ENCODE data around the gene AQP10. TPM values are rescaled to one million over a fixed set of nuclear protein-coding genes. Genes with fewer than 3 reads are reported as not detected.
"Not testable (repeated sequence)": the region's sequence is repeated elsewhere in the genome, so short reads cannot be mapped to it uniquely, and the experiment has no call there.

AQP10 gene
- total RNA-seq, 2 experiments from 2014 or later = not detected

GRCh38 chr1:154334079-154335024, 13.5 kb downstream of the AQP10 start:
- intact Hi-C loops (cut with micrococcal nuclease) = loop anchor here (1.0 to 10.0 kb wide), 4 partner anchors 10 to 670 kb away; partner anchors contain the start of genes HAX1 and ZBTB7B
- no peaks in the 10 kb centered on the region for H3K9me3 Mint-ChIP-seq
- peak overlapping the region; percentile 79 for H3K27ac Mint-ChIP-seq
- DNase-seq = no peak
- CTCF ChIA-PET = interaction anchor here (0.5 to 8.1 kb wide), 63 partner anchors 9 to 840 kb away, joined by 3 to 177 read pairs (median 5); partner anchors contain the start of genes AQP10, ATP8B2, HAX1 and TPM3
- H3K36me3 Mint-ChIP-seq = peaks cover 45% of the 10 kb centered on the region
- H3K4me3 Mint-ChIP-seq = no peak overlapping the region
- peaks cover 66% of the 10 kb centered on the region for H3K4me1 Mint-ChIP-seq (ENCODE audit: low read depth)
- no peaks in the 10 kb centered on the region for H3K27me3 Mint-ChIP-seq
- POLR2A ChIA-PET = interaction anchor here (1.1 to 2.2 kb wide), 4 partner anchors 8 to 344 kb away, joined by 3 to 12 read pairs (median 6); partner anchors contain the start of genes ATP8B2 and RPS27

DNA sequence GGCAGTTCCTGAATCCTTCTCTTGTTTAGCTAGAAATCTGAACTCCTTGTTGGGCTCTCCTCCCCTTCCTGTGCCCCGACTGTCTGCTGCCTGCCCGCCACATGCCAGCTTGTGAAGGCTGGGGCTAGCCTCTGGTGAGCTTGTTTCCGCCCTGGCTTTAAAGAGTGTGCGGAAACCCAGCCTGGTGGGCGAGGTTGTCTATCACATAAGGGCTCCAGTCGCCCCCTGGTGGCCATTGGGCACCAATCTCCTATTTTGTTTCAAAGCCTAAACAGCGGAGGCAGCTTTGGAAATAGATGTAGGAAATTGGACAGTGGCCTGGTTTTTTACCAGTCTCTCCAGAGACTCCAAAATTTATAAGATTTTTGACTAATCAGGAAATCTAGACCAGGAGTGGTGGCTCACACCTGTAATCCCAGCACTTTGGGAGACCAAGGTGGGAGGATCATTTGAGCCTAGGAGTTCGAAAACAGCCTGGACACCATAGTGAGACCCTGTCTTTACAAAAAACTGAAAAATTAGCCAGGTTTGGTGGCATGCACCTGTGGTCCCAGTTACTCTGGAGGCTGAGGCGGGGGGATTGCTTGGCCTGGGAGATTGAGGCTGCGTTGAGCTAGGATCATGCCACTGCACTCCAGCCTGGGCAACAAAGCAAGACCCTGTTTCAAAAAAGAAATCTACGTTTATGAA, 14.3 kb downstream of the AQP10 start:
- intact Hi-C loops (cut with micrococcal nuclease) = loop anchor here (1.0 to 10.0 kb wide), 4 partner anchors 11 to 670 kb away; partner anchors contain the start of genes HAX1 and ZBTB7B
- Mint-ChIP-seq H3K36me3 (peaks cover 50% of the 10 kb centered on the region), H3K9me3 (no peaks in the 10 kb centered on the region), H3K4me1 (ENCODE audit: low read depth) (peaks cover 66% of the 10 kb centered on the region), H3K27ac (peak overlapping the region; percentile 79), H3K4me3 (no peak overlapping the region), H3K27me3 (no peaks in the 10 kb centered on the region)
- peak; percentile 94 for DNase-seq
- ChIA-PET POLR2A (interaction anchor here (1.0 to 2.2 kb wide), 5 partner anchors 8 to 344 kb away, joined by 3 to 12 read pairs (median 6); partner anchors contain the start of genes ATP8B2 and RPS27), CTCF (interaction anchor here (0.5 to 8.1 kb wide), 69 partner anchors 10 to 841 kb away, joined by 3 to 177 read pairs (median 4); partner anchors contain the start of genes AQP10, ATP8B2, HAX1 and TPM3)

- H3K4me3 Mint-ChIP-seq = no peak overlapping the region
- H3K27me3 Mint-ChIP-seq = no peaks in the 10 kb centered on the region
- H3K27ac Mint-ChIP-seq = peak overlapping the region; percentile 65
- DNase-seq = no peak
- ChIA-PET POLR2A (interaction anchor here (0.9 kb wide), 1 partner anchor 10 kb away, joined by 3 read pairs; no protein-coding TSS in a partner anchor), CTCF (interaction anchor here (1.4 to 8.1 kb wide), 5 partner anchors 8 to 209 kb away, joined by 5 to 177 read pairs (median 98); partner anchors contain the start of genes ATP8B2 and HAX1)
- H3K9me3 Mint-ChIP-seq = no peaks in the 10 kb centered on the region
- intact Hi-C loops (cut with micrococcal nuclease) = loop anchor here (10.0 kb wide), 1 partner anchor 667 kb away; the partner anchor contains the start of gene ZBTB7B
- H3K4me1 Mint-ChIP-seq (ENCODE audit: low read depth) = peaks cover 70% of the 10 kb centered on the region
- H3K36me3 Mint-ChIP-seq = peaks cover 54% of the 10 kb centered on the region
Measured at GRCh38 chr1:154337253-154337894, 16.5 kb downstream of the AQP10 start.

DNA sequence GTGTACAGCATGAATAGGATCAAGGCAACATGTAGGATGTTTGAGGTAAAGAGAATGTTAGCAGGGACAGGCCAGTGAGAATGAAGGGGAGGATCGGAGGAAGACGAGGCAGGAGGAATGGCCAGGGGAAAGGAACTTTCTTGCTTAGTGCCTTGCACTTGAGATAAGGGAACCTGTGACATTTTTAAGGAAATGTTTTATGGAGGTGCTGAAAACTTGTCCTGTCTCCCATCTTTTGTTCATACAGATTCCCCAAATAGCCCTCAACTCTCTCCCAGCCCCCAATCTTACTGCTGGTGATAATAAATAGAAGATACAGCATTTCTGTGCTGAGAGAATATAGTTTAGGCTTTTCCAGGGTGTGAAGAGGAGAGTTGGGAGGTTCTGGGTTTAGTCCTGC, 18.0 kb downstream of the AQP10 start:
- peaks cover 81% of the 10 kb centered on the region for H3K4me1 Mint-ChIP-seq (ENCODE audit: low read depth)
- H3K4me3 Mint-ChIP-seq = no peak overlapping the region
- H3K36me3 Mint-ChIP-seq = peaks cover 68% of the 10 kb centered on the region
- H3K9me3 Mint-ChIP-seq = no peaks in the 10 kb centered on the region
- no peak for DNase-seq
- H3K27me3 Mint-ChIP-seq = no peaks in the 10 kb centered on the region
- CTCF ChIA-PET = interaction anchor here (1.4 to 8.1 kb wide), 2 partner anchors 9 to 14 kb away, joined by 5 to 173 read pairs; partner anchors contain the start of gene ATP8B2
- intact Hi-C loops (cut with micrococcal nuclease) = loop anchor here (10.0 kb wide), 1 partner anchor 666 kb away; the partner anchor contains the start of gene ZBTB7B
- POLR2A ChIA-PET = no interaction called here
- H3K27ac Mint-ChIP-seq = peak overlapping the region; percentile 26

DNA sequence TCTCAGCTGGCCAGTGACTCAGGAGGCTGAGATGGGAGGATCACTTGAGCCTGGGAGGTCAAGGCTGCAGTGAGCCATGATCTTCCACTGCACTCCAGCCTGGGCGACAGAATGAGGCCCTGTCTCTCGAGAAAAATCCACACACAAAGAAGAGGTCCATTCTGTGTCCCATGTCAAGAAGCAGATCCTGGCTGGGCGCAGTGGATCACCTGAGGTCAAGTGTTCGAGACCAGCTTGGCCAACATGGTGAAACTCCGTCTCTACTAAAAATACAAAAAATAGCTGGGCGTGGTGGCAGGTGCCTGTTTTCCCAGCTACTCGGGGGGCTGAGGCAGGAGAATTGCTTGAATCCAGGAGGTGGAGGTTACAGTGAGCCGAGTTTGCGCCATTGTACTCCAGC, 20.5 kb downstream of the AQP10 start:
- POLR2A ChIA-PET = interaction anchor here (0.6 to 1.7 kb wide), 3 partner anchors 10 to 595 kb away, joined by 3 to 5 read pairs (median 3); partner anchors contain the start of gene PMVK
- H3K27ac Mint-ChIP-seq; intact Hi-C loops (cut with micrococcal nuclease); H3K27me3 Mint-ChIP-seq; H3K9me3 Mint-ChIP-seq; H3K4me3 Mint-ChIP-seq; DNase-seq: not testable (repeated sequence)
- CTCF ChIA-PET = interaction anchor here (1.2 to 8.4 kb wide), 3 partner anchors 11 to 65 kb away, joined by 5 to 120 read pairs (median 9); partner anchors contain the start of gene ATP8B2
- Mint-ChIP-seq H3K36me3 (peaks cover 79% of the 10 kb centered on the region), H3K4me1 (ENCODE audit: low read depth) (peaks cover 89% of the 10 kb centered on the region)

DNA sequence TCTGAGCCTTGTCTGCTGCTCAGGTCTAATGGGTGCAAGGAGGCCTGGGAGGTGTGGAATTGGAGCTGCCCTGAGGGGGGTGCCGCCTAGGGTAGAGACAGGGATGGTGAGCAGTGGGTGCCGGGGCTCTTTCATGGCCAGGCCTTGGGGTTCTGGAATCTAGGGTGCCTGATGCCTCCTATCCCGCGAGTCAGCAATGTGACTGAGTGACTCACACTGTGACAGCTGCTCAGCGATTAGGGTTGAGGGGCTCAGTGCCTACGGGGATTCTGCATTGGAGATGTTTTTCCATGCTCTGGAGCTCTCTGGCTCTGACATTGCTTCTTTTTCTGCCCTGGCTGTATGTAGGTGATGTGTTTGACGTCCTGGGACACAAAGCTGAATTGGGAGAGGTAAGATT, 21.2 kb downstream of the AQP10 start:
- peak; percentile 40 for DNase-seq
- ChIA-PET POLR2A (interaction anchor here (0.6 to 1.8 kb wide), 6 partner anchors 12 to 594 kb away, joined by 3 to 7 read pairs (median 4); partner anchors contain the start of gene PMVK), CTCF (interaction anchor here (0.8 to 8.4 kb wide), 5 partner anchors 10 to 73 kb away, joined by 3 to 120 read pairs (median 5); partner anchors contain the start of gene ATP8B2)
- Mint-ChIP-seq H3K4me1 (ENCODE audit: low read depth) (peaks cover 93% of the 10 kb centered on the region), H3K27me3 (no peaks in the 10 kb centered on the region), H3K36me3 (peaks cover 83% of the 10 kb centered on the region), H3K9me3 (no peaks in the 10 kb centered on the region), H3K4me3 (peak overlapping the region; percentile 70), H3K27ac (peak overlapping the region; percentile 95)
- intact Hi-C loops (cut with micrococcal nuclease) = loop anchor here (2.0 kb wide), 1 partner anchor 69 kb away; the partner anchor contains the start of gene HAX1

- H3K27ac Mint-ChIP-seq = peak overlapping the region; percentile 95
- no peaks in the 10 kb centered on the region for H3K9me3 Mint-ChIP-seq
- intact Hi-C loops (cut with micrococcal nuclease) = loop anchor here (1.0 to 2.0 kb wide), 3 partner anchors 10 to 70 kb away; partner anchors contain the start of gene HAX1
- peak overlapping the region; percentile 70 for H3K4me3 Mint-ChIP-seq
- peaks cover 90% of the 10 kb centered on the region for H3K4me1 Mint-ChIP-seq (ENCODE audit: low read depth)
- CTCF ChIA-PET = interaction anchor here (1.0 to 13.9 kb wide), 8 partner anchors 8 to 144 kb away, joined by 3 to 177 read pairs (median 4); partner anchors contain the start of gene ATP8B2
- peaks cover 81% of the 10 kb centered on the region for H3K36me3 Mint-ChIP-seq
- DNase-seq = peak; percentile 86
- POLR2A ChIA-PET = interaction anchor here (0.6 to 1.8 kb wide), 6 partner anchors 13 to 77 kb away, joined by 3 to 7 read pairs (median 4); no protein-coding TSS in a partner anchor
- H3K27me3 Mint-ChIP-seq = no peaks in the 10 kb centered on the region
Measured at GRCh38 chr1:154342836-154343472, 22.1 kb downstream of the AQP10 start.

DNA sequence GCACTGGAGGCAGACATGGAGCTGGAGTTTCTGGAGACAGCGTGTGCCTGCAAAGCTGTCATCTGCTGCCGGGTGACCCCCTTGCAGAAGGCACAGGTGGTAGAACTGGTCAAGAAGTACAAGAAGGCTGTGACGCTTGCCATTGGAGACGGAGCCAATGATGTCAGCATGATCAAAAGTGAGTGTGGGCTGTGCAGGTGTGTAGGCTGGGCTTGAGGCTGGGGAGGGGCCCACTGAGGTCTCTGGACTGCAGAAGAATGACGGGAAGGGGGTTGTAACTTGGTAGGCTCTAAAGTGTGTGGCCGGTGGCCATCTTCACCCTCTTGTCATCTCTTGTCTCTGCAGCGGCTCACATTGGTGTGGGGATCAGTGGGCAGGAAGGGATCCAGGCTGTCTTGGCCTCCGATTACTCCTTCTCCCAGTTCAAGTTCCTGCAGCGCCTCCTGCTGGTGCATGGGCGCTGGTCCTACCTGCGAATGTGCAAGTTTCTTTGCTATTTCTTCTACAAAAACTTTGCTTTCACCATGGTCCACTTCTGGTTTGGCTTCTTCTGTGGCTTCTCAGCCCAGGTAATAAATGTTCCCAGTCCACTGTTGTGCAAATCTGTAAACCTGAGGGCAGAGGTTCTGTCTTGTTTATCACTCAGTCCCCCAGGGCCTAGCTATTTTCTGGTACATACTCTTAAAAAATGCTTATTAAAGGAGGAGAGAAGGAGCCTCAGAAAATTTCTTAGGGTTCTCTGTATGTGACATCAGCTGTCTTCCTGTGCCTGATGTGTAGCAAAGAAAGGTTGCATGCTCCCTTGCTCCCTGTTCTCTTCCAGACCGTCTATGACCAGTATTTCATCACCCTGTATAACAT, 24.3 kb downstream of the AQP10 start:
- peak overlapping the region; percentile 61 for H3K4me3 Mint-ChIP-seq
- H3K4me1 Mint-ChIP-seq (ENCODE audit: low read depth) = peaks cover 77% of the 10 kb centered on the region
- H3K36me3 Mint-ChIP-seq = peaks cover 82% of the 10 kb centered on the region
- ChIA-PET CTCF (interaction anchor here (0.6 to 13.9 kb wide), 30 partner anchors 10 to 201 kb away, joined by 3 to 177 read pairs (median 4); partner anchors contain the start of genes ATP8B2 and TPM3), POLR2A (interaction anchor here (0.9 to 1.1 kb wide), 2 partner anchors 16 to 19 kb away, joined by 3 to 4 read pairs; no protein-coding TSS in a partner anchor)
- peak overlapping the region; percentile 95 for H3K27ac Mint-ChIP-seq
- H3K9me3 Mint-ChIP-seq = no peaks in the 10 kb centered on the region
- peak; percentile 88 for DNase-seq
- intact Hi-C loops (cut with micrococcal nuclease) = no loop called here
- no peaks in the 10 kb centered on the region for H3K27me3 Mint-ChIP-seq

- intact Hi-C loops (cut with micrococcal nuclease) = no loop called here
- CTCF ChIA-PET = interaction anchor here (0.7 to 13.9 kb wide), 10 partner anchors 12 to 175 kb away, joined by 3 to 177 read pairs (median 4); partner anchors contain the start of gene ATP8B2
- H3K36me3 Mint-ChIP-seq = peaks cover 72% of the 10 kb centered on the region
Measured at GRCh38 chr1:154346276-154346917, 25.5 kb downstream of the AQP10 start.

More at GRCh38 chr1:154346276-154346917, 25.5 kb downstream of the AQP10 start:
- no peaks in the 10 kb centered on the region for H3K9me3 Mint-ChIP-seq
- no peak overlapping the region for H3K4me3 Mint-ChIP-seq
- H3K27ac Mint-ChIP-seq = peak overlapping the region; percentile 74
- no peaks in the 10 kb centered on the region for H3K27me3 Mint-ChIP-seq
- DNase-seq = no peak
- POLR2A ChIA-PET = no interaction called here
- peaks cover 68% of the 10 kb centered on the region for H3K4me1 Mint-ChIP-seq (ENCODE audit: low read depth)
